ENCODE measurements around the gene CMSS1. TPM values are rescaled to one million over a fixed set of nuclear protein-coding genes. Genes with fewer than 3 reads are reported as not detected.

CMSS1 gene
- total RNA-seq, 1 donor from 2014 or later: 41.1 TPM

GRCh38 chr3:99928771-99929744, 111.4 kb downstream of the CMSS1 start:
- H3K4me3 Mint-ChIP-seq: no peak overlapping the region
- ChIA-PET CTCF (no interaction called here), POLR2A (no interaction called here)
- intact Hi-C loops (cut with micrococcal nuclease): no loop called here
- H3K27ac Mint-ChIP-seq: no peak overlapping the region
- ATAC-seq (ENCODE audit: low read depth): no peak
- DNase-seq: no peak
- no peak for TF ChIP-seq CTCF (IDR thresholded peaks at IDR 0.05)
- no peaks in the 10 kb centered on the region for H3K27me3 Mint-ChIP-seq
- no peaks in the 10 kb centered on the region for H3K4me1 Mint-ChIP-seq
- H3K9me3 Mint-ChIP-seq: no peaks in the 10 kb centered on the region
- H3K36me3 Mint-ChIP-seq (ENCODE audit: low read depth): peaks cover 8% of the 10 kb centered on the region

GRCh38 chr3:99929745-99930139, 112.1 kb downstream of the CMSS1 start:
- POLR2A ChIA-PET: no interaction called here
- Mint-ChIP-seq H3K4me1 (no peaks in the 10 kb centered on the region), H3K9me3 (no peaks in the 10 kb centered on the region), H3K27me3 (no peaks in the 10 kb centered on the region), H3K27ac (no peak overlapping the region), H3K4me3 (no peak overlapping the region), H3K36me3 (ENCODE audit: low read depth) (peaks cover 8% of the 10 kb centered on the region)
- no peak for ATAC-seq (ENCODE audit: low read depth)
- CTCF ChIA-PET: no interaction called here
- TF ChIP-seq CTCF (IDR thresholded peaks at IDR 0.05): no peak
- intact Hi-C loops (cut with micrococcal nuclease): no loop called here
- no peak for DNase-seq

- Mint-ChIP-seq H3K4me1 (peaks cover 2% of the 10 kb centered on the region), H3K27ac (no peak overlapping the region), H3K4me3 (no peak overlapping the region), H3K9me3 (no peaks in the 10 kb centered on the region), H3K36me3 (ENCODE audit: low read depth) (peaks cover 6% of the 10 kb centered on the region), H3K27me3 (no peaks in the 10 kb centered on the region)
- ChIA-PET POLR2A (no interaction called here), CTCF (no interaction called here)
- DNase-seq: no peak
- TF ChIP-seq CTCF (IDR thresholded peaks at IDR 0.05): no peak
- ATAC-seq (ENCODE audit: low read depth): no peak
- intact Hi-C loops (cut with micrococcal nuclease): no loop called here
Measured at GRCh38 chr3:99931059-99931458, 113.4 kb downstream of the CMSS1 start.

- ChIA-PET POLR2A (no interaction called here), CTCF (no interaction called here)
- H3K27ac Mint-ChIP-seq: no peak overlapping the region
- no peak for TF ChIP-seq CTCF (IDR thresholded peaks at IDR 0.05)
- DNase-seq: no peak
- no peak overlapping the region for H3K4me3 Mint-ChIP-seq
- H3K36me3 Mint-ChIP-seq (ENCODE audit: low read depth): peaks cover 6% of the 10 kb centered on the region
- no peaks in the 10 kb centered on the region for H3K9me3 Mint-ChIP-seq
- H3K4me1 Mint-ChIP-seq: peaks cover 23% of the 10 kb centered on the region
- intact Hi-C loops (cut with micrococcal nuclease): no loop called here
- H3K27me3 Mint-ChIP-seq: no peaks in the 10 kb centered on the region
- ATAC-seq (ENCODE audit: low read depth): no peak
Measured at GRCh38 chr3:99933971-99934750, 116.5 kb downstream of the CMSS1 start.

All from activated B cell treated with CpG ODN at 0.5 μM for 24 hours (primary cell).